ENCODE results near the gene PDAP1. TPM values are rescaled to one million over a fixed set of nuclear protein-coding genes. Genes with fewer than 3 reads are reported as not detected.

Gene PDAP1
- total RNA-seq, 1 experiment from 2014 or later, result 180 TPM

- intact Hi-C loops (cut with micrococcal nuclease; ENCODE audit: unreplicated experiment), result loop anchor here (2.0 to 10.0 kb wide), 2 partner anchors 34 to 100 kb away; partner anchors contain the start of genes BUD31, MYH16 and PDAP1
- Histone ChIP-seq H3K9me2 (ENCODE audit: insufficient read depth) (no peaks in the 10 kb centered on the region), H3K27me3 (ENCODE audit: insufficient read depth, low read depth) (no peaks in the 10 kb centered on the region), H3K27ac (no peak overlapping the region), H3K4me2 (peak overlapping the region; percentile 76), H3K36me3 (ENCODE audit: low read depth) (no peaks in the 10 kb centered on the region), H2AFZ (peak overlapping the region; percentile 81), H3K9me3 (ENCODE audit: insufficient read depth, low read depth) (no peaks in the 10 kb centered on the region), H3K4me3 (peak overlapping the region; percentile 63), H3K4me1 (replicated peaks; ENCODE audit: insufficient read depth) (peaks cover 28% of the 10 kb centered on the region), H3K79me2 (ENCODE audit: low read depth) (peaks cover 37% of the 10 kb centered on the region), H4K20me1 (ENCODE audit: insufficient read depth) (peaks cover 13% of the 10 kb centered on the region), H3F3A (ENCODE audit: insufficient read depth, low read depth) (peaks cover 51% of the 10 kb centered on the region)
- no TSS peak for BruUV-seq (replicated peaks)
- CTCF ChIA-PET, result interaction anchor here (0.6 kb wide), 1 partner anchor 18 kb away, joined by 3 read pairs; no protein-coding TSS in a partner anchor
- no peak for TF ChIP-seq EZH2 (IDR thresholded peaks at IDR 0.05; ENCODE audit: low read depth)
- TF ChIP-seq, protein P1, sequence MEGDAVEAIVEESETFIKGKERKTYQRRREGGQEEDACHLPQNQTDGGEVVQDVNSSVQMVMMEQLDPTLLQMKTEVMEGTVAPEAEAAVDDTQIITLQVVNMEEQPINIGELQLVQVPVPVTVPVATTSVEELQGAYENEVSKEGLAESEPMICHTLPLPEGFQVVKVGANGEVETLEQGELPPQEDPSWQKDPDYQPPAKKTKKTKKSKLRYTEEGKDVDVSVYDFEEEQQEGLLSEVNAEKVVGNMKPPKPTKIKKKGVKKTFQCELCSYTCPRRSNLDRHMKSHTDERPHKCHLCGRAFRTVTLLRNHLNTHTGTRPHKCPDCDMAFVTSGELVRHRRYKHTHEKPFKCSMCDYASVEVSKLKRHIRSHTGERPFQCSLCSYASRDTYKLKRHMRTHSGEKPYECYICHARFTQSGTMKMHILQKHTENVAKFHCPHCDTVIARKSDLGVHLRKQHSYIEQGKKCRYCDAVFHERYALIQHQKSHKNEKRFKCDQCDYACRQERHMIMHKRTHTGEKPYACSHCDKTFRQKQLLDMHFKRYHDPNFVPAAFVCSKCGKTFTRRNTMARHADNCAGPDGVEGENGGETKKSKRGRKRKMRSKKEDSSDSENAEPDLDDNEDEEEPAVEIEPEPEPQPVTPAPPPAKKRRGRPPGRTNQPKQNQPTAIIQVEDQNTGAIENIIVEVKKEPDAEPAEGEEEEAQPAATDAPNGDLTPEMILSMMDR (conservative IDR thresholded peaks at IDR 0.05), result no peak
- DNase-seq, result peak; percentile 61 to 92
- POLR2A ChIA-PET (ENCODE audit: unreplicated experiment), result interaction anchor here (0.6 to 0.7 kb wide), 2 partner anchors 39 to 101 kb away, joined by 4 to 10 read pairs; no protein-coding TSS in a partner anchor
Observed at GRCh38 chr7:99375070-99375807, 33.2 kb downstream of the PDAP1 start.

GRCh38 chr7:99374111-99375064 is 34.0 kb downstream of the PDAP1 start, which contains the start of gene ARPC1B:
Gene ARPC1B, plus strand, starts transcription at chr7:99374730. Its CDS starts 10,985 bp downstream, at chr7:99385715.
- peaks cover 13% of the 10 kb centered on the region for H4K20me1 ChIP-seq (ENCODE audit: insufficient read depth)
- intact Hi-C loops (cut with micrococcal nuclease; ENCODE audit: unreplicated experiment), result loop anchor here (2.0 to 10.0 kb wide), 3 partner anchors 34 to 708 kb away; partner anchors contain the start of genes BUD31, MYH16, PDAP1 and ZNF3
- no TSS peak for BruUV-seq (replicated peaks)
- peaks cover 51% of the 10 kb centered on the region for H3F3A ChIP-seq (ENCODE audit: insufficient read depth, low read depth)
- CTCF ChIA-PET, result interaction anchor here (0.6 to 0.7 kb wide), 2 partner anchors 19 to 274 kb away, joined by 3 to 6 read pairs; no protein-coding TSS in a partner anchor
- H3K27ac ChIP-seq, result no peak within 1 kb of the TSS
- no peaks in the 10 kb centered on the region for H3K9me3 ChIP-seq (ENCODE audit: insufficient read depth, low read depth)
- peaks cover 21% of the 10 kb centered on the region for H3K4me1 ChIP-seq (replicated peaks; ENCODE audit: insufficient read depth)
- peak within 1 kb of the TSS; percentile 63 for H3K4me3 ChIP-seq
- peak within 1 kb of the TSS; percentile 81 for H2AFZ ChIP-seq
- H3K79me2 ChIP-seq (ENCODE audit: low read depth), result peaks cover 29% of the 10 kb centered on the region
- TF ChIP-seq, protein P1 (conservative IDR thresholded peaks at IDR 0.05), result no peak
- TF ChIP-seq EZH2 (IDR thresholded peaks at IDR 0.05; ENCODE audit: low read depth), result no peak
- no peaks in the 10 kb centered on the region for H3K27me3 ChIP-seq (ENCODE audit: insufficient read depth, low read depth)
- POLR2A ChIA-PET (ENCODE audit: unreplicated experiment), result interaction anchor here (0.7 kb wide), 1 partner anchor 100 kb away, joined by 4 read pairs; no protein-coding TSS in a partner anchor
- DNase-seq, result peak; percentile 57 to 82
- no peaks in the 10 kb centered on the region for H3K36me3 ChIP-seq (ENCODE audit: low read depth)
- H3K4me2 ChIP-seq, result peak within 1 kb of the TSS; percentile 76
- H3K9me2 ChIP-seq (ENCODE audit: insufficient read depth), result no peaks in the 10 kb centered on the region
